22Rv1 (cell line): ENCODE measurements around the gene GPN2.

Source experiments
- CTCF ChIP-seq: fragments of 450-650 bp; IDR thresholded peaks from 2 replicates; pipeline ENCODE4 v1.5.1; 2017; ENCODE audit warnings: mild to moderate bottlenecking
- ZFX ChIP-seq: fragments of 450-650 bp; IDR thresholded peaks from 2 replicates; pipeline ENCODE4 v1.6.1; 2017; ENCODE audit warnings: antibody characterized with exemption, borderline replicate concordance

- TF ChIP-seq CTCF (no peak), ZFX (no peak)
Observed at GRCh38 chr1:26877326-26877725, 12.8 kb downstream of the GPN2 start.
